Kidney epithelial cell (primary cell): ENCODE results near the gene ACKR3. TPM values are rescaled to one million over a fixed set of nuclear protein-coding genes. Genes with fewer than 3 reads are reported as not detected.

Experiments used
- DNase-seq: peaks from one replicate; pipeline ENCODE4 v3.0.0-alpha.2; 2010; ENCODE audit warnings: low read depth
- H3K27me3 ChIP-seq: 2 replicates; pipeline ENCODE4 v1.6.0; 2011; ENCODE audit warnings: low read length; ENCODE audit not compliant: control insufficient read depth, insufficient read depth
- H3K36me3 ChIP-seq: 2 replicates; pipeline ENCODE4 v1.5.1; 2011; ENCODE audit warnings: low read length; ENCODE audit not compliant: control insufficient read depth, insufficient read depth
- H3K4me3 ChIP-seq: 2 replicates; pipeline ENCODE4 v1.5.1; 2011; ENCODE audit warnings: low read depth, mild to moderate bottlenecking, control low read depth, low read length
- total RNA-seq: library from RNA; depleted of rRNA; stranded (reverse); fragments of >200 nt; gene quantifications from 2 replicates; pipeline ENCODE4 v1.2.3, GENCODE V29; 2015
- TF ChIP-seq, protein P1 (sequence below): IDR thresholded peaks from 2 replicates; pipeline ENCODE4 v1.5.1; 2011; ENCODE audit warnings: mild to moderate bottlenecking, moderate library complexity, low read length, control low read depth, inconsistent platforms; ENCODE audit not compliant: insufficient read depth, poor library complexity, severe bottlenecking

The ACKR3 gene
- total RNA-seq, 1 donor from 2014 or later: 1.2 TPM

DNA sequence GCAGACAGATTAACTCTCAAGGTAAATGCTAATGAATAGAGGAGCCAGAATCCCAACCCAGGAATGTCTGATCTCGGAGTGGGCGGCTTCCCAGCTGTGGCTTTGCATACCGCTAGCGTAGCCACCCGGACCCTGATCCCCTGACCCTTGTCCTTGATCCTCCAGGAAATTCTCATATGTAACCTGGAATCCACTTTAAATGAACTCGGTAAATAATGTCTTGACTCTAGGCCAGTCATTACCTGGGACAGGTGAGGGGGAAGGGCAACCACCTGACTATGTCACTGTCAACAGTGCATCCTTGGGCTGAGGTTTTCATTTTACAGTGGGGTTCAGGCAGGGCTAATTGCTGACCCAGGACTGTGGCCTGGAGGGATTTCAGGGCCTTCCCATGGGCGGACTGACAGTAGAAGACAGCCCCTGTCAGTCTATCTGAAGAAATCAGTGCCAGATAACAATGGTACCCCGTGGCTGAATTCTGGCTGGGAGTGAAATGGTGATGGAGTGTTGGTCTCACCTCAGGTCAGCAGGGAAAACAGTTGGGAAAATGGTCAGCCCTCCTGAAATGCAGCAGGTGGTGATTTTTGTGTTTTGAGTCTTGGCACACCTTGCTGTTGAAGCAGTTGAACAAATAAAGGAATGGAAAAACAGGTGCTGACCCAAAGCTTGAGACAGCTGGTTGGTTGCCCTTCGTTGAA is 9.6 kb downstream of the ACKR3 start:
- TF ChIP-seq, protein P1, sequence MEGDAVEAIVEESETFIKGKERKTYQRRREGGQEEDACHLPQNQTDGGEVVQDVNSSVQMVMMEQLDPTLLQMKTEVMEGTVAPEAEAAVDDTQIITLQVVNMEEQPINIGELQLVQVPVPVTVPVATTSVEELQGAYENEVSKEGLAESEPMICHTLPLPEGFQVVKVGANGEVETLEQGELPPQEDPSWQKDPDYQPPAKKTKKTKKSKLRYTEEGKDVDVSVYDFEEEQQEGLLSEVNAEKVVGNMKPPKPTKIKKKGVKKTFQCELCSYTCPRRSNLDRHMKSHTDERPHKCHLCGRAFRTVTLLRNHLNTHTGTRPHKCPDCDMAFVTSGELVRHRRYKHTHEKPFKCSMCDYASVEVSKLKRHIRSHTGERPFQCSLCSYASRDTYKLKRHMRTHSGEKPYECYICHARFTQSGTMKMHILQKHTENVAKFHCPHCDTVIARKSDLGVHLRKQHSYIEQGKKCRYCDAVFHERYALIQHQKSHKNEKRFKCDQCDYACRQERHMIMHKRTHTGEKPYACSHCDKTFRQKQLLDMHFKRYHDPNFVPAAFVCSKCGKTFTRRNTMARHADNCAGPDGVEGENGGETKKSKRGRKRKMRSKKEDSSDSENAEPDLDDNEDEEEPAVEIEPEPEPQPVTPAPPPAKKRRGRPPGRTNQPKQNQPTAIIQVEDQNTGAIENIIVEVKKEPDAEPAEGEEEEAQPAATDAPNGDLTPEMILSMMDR: no peak

DNA sequence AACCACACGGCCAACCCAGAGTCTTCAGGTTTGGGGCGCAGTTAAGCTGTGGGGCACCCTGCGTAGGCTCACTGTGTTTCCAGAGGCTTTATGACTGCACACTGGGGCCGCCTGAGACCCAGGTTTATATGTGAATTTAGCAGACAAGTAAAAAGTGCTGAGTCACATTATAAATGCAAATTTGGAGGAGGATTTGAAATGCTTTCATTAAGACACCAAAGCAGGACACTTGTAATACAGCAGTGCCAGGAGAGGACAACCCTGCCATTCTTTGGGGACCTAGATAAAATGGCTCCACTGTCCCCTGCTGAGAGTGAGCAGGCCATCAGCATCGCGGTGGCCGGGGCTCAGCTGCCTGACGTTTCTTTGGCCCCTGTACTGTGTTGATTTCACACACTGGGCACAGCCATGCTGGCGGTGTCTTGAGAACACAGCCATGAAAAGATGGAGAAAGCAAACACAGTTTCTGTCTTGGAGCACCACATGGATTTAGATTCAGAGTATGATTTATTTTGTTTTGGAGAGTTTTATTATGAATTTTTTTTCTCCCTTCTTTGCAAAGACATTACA is 10.2 kb downstream of the ACKR3 start:
- no peak for DNase-seq
- TF ChIP-seq, protein P1: no peak
- Histone ChIP-seq H3K4me3 (no peak overlapping the region), H3K27me3 (peaks cover under 1% of the 10 kb centered on the region), H3K36me3 (no peaks in the 10 kb centered on the region)

More for the DNA sequence above, 9.6 kb downstream of the ACKR3 start:
- Histone ChIP-seq H3K27me3 (peaks cover 4% of the 10 kb centered on the region), H3K36me3 (no peaks in the 10 kb centered on the region), H3K4me3 (no peak overlapping the region)
- DNase-seq: no peak

DNA sequence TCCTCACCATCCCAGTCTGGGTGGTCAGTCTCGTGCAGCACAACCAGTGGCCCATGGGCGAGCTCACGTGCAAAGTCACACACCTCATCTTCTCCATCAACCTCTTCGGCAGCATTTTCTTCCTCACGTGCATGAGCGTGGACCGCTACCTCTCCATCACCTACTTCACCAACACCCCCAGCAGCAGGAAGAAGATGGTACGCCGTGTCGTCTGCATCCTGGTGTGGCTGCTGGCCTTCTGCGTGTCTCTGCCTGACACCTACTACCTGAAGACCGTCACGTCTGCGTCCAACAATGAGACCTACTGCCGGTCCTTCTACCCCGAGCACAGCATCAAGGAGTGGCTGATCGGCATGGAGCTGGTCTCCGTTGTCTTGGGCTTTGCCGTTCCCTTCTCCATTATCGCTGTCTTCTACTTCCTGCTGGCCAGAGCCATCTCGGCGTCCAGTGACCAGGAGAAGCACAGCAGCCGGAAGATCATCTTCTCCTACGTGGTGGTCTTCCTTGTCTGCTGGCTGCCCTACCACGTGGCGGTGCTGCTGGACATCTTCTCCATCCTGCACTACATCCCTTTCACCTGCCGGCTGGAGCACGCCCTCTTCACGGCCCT is 11.2 kb downstream of the ACKR3 start:
- Histone ChIP-seq H3K4me3 (no peak overlapping the region), H3K27me3 (no peaks in the 10 kb centered on the region), H3K36me3 (no peaks in the 10 kb centered on the region)
- no peak for DNase-seq
- TF ChIP-seq, protein P1: no peak

DNA sequence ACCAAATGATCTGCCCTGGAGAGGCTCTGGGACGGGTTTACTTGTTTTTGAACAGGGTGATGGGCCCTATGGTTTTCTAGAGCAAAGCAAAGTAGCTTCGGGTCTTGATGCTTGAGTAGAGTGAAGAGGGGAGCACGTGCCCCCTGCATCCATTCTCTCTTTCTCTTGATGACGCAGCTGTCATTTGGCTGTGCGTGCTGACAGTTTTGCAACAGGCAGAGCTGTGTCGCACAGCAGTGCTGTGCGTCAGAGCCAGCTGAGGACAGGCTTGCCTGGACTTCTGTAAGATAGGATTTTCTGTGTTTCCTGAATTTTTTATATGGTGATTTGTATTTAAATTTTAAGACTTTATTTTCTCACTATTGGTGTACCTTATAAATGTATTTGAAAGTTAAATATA is 11.9 kb downstream of the ACKR3 start:
- H3K36me3 ChIP-seq: no peaks in the 10 kb centered on the region
- no peak overlapping the region for H3K4me3 ChIP-seq
- no peak for DNase-seq
- TF ChIP-seq, protein P1: no peak
- no peaks in the 10 kb centered on the region for H3K27me3 ChIP-seq

DNA sequence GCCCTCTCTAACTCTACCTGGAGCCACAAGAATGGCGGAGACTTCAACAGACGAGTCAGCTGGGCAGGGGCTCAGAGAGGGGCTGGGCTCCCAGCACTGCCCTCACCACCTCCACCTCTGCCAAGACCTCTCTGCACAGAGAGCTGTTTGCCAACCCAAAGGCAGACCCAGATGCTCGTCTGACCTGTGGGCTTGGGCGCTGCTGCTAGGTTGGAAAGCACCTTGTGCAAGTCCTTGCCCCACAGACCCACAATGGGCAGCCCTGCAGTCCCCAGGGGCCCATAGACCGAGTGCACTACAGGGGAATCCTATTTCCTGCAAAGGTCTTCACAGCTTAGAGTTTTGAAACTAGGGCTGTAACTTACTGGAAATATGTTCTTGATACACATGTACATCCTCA is 13.3 kb downstream of the ACKR3 start:
- Histone ChIP-seq H3K4me3 (no peak overlapping the region), H3K36me3 (no peaks in the 10 kb centered on the region), H3K27me3 (no peaks in the 10 kb centered on the region)
- DNase-seq: no peak
- TF ChIP-seq, protein P1: no peak
